Prostate gland (tissue), 2 donors: ENCODE measurements around the gene XPO6. TPM values are rescaled to one million over a fixed set of nuclear protein-coding genes. Genes with fewer than 3 reads are reported as not detected.

Experiments
- DNase-seq: peaks from one replicate; pipeline ENCODE4 v3.0.0-alpha.2; 2019; ENCODE audit warnings: low spot score
- H3K27ac ChIP-seq, 2 donors: fragments of 200-600 bp; sonication (generic); 2 replicates each; pipeline ENCODE4 v1.5.1; 2017 to 2019
- H3K27me3 ChIP-seq: fragments of 200-600 bp; sonication (generic); replicated peaks from 2 replicates; pipeline ENCODE4 v1.5.1; 2019; ENCODE audit not compliant: insufficient read depth
- H3K36me3 ChIP-seq, 2 donors: fragments of 200-600 bp; sonication (generic); 1 replicate in 1 of 2; 2 replicates in 1 of 2; pipeline versions ENCODE4 v1.5.1 to v1.8.1; 2017 to 2019
- H3K4me1 ChIP-seq: fragments of 200-600 bp; sonication (generic); replicated peaks from 2 replicates; pipeline ENCODE4 v1.5.1; 2019
- H3K4me3 ChIP-seq, 2 donors: fragments of 200-600 bp; sonication (generic); 2 replicates each; pipeline ENCODE4 v1.5.1; 2017 to 2019
- H3K9me3 ChIP-seq: fragments of 200-600 bp; sonication (generic); 2 replicates; pipeline ENCODE4 v1.5.1; 2017
- CTCF ChIP-seq, 4 experiments: fragments of 200-600 bp in 2 of 4; fragments of 450-650 bp in 2 of 4; sonication (generic) in 2 of 4; IDR thresholded peaks; 1 replicate in 3 of 4; 2 replicates in 1 of 4; pipeline ENCODE4 v1.5.1; 2016 to 2019; ENCODE audit warnings: antibody characterized with exemption in 4 of 4, mild to moderate bottlenecking in 2 of 4, moderate library complexity in 2 of 4
- POLR2A ChIP-seq: fragments of 450-650 bp; IDR thresholded peaks from one replicate; pipeline ENCODE4 v1.6.1; 2016; ENCODE audit warnings: antibody characterized with exemption, mild to moderate bottlenecking
- POLR2AphosphoS5 ChIP-seq: sonication (generic); formaldehyde crosslinking; IDR thresholded peaks from one replicate; pipeline ENCODE4 v1.6.1; 2017; ENCODE audit warnings: antibody characterized with exemption
- WGBS: methylation state at CpG from one replicate; pipeline ENCODE4 v1.1.5; 2018; 5-methylcytosine and 5-hydroxymethylcytosine counted together
- intact Hi-C: fragments of 100-400 bp; cut with DNase I; formaldehyde crosslinking; loops from one replicate; pipeline ENCODE4 v1.14.2; 2022
- total RNA-seq, 2 donors: library from RNA; depleted of rRNA; stranded (reverse); fragments of >200 nt; gene quantifications; one replicate each; pipeline ENCODE4 v1.1.0, GENCODE V29; 2016

XPO6 gene
- total RNA-seq, 2 donors from 2014 or later, result 51.1 to 145 TPM

- intact Hi-C loops, result loop anchor here (10.0 kb wide), 1 partner anchor 51 kb away; no protein-coding TSS in a partner anchor
- Histone ChIP-seq H3K4me3 (no peak overlapping the region), H3K9me3 (no peaks in the 10 kb centered on the region), H3K27me3 (no peaks in the 10 kb centered on the region), H3K27ac (no peak overlapping the region), H3K4me1 (no peaks in the 10 kb centered on the region), H3K36me3 (no peaks in the 10 kb centered on the region)
- WGBS, result 94% methylated on average over 6 of the region's 6 CpGs
- DNase-seq, result no peak
- TF ChIP-seq POLR2AphosphoS5 (no peak), POLR2A (no peak), CTCF (IDR thresholded peaks at IDR 0.05) (no peak)
Measured at GRCh38 chr16:28205117-28205899, 6.5 kb downstream of the XPO6 start.

- WGBS, result 91% methylated on average over 6 of the region's 6 CpGs
- no peaks in the 10 kb centered on the region for H3K36me3 ChIP-seq
- intact Hi-C loops, result loop anchor here (10.0 kb wide), 1 partner anchor 50 kb away; no protein-coding TSS in a partner anchor
- no peaks in the 10 kb centered on the region for H3K27me3 ChIP-seq
- no peak overlapping the region for H3K4me3 ChIP-seq
- no peaks in the 10 kb centered on the region for H3K4me1 ChIP-seq
- H3K9me3 ChIP-seq, result no peaks in the 10 kb centered on the region
- TF ChIP-seq POLR2AphosphoS5 (no peak), CTCF (IDR thresholded peaks at IDR 0.05) (no peak), POLR2A (no peak)
- no peak overlapping the region for H3K27ac ChIP-seq
- DNase-seq, result no peak
Measured at GRCh38 chr16:28204622-28205021, 7.1 kb downstream of the XPO6 start.

GRCh38 chr16:28204204-28204603 lies 7.6 kb downstream of the XPO6 start:
- 61% methylated on average over 4 of the region's 4 CpGs for WGBS
- Histone ChIP-seq H3K27me3 (no peaks in the 10 kb centered on the region), H3K4me1 (no peaks in the 10 kb centered on the region), H3K9me3 (no peaks in the 10 kb centered on the region), H3K4me3 (no peak overlapping the region), H3K36me3 (no peaks in the 10 kb centered on the region), H3K27ac (no peak overlapping the region)
- intact Hi-C loops, result loop anchor here (10.0 kb wide), 1 partner anchor 49 kb away; no protein-coding TSS in a partner anchor
- TF ChIP-seq POLR2A (no peak), CTCF (IDR thresholded peaks at IDR 0.05) (no peak), POLR2AphosphoS5 (no peak)
- DNase-seq, result no peak

- no peak for DNase-seq
- no peak overlapping the region for H3K27ac ChIP-seq
- TF ChIP-seq POLR2A, result no peak
- no peak for TF ChIP-seq CTCF (IDR thresholded peaks at IDR 0.05)
- TF ChIP-seq POLR2AphosphoS5, result no peak
- H3K9me3 ChIP-seq, result no peaks in the 10 kb centered on the region
- 90% methylated on average over 6 of the region's 6 CpGs for WGBS
- intact Hi-C loops, result loop anchor here (10.0 kb wide), 1 partner anchor 47 kb away; no protein-coding TSS in a partner anchor
- H3K4me3 ChIP-seq, result no peak overlapping the region
- no peaks in the 10 kb centered on the region for H3K4me1 ChIP-seq
- H3K27me3 ChIP-seq, result no peaks in the 10 kb centered on the region
- H3K36me3 ChIP-seq, result no peaks in the 10 kb centered on the region
Measured at GRCh38 chr16:28202147-28202746, 9.5 kb downstream of the XPO6 start.
